Measurements from ENCODE around the gene SPSB3.

Gene SPSB3

GRCh38 chr16:1786242-1787055, 4.1 kb upstream of the SPSB3 start:
- DNase-seq (ENCODE audit: low spot score): no peak
- CTCF ChIA-PET: interaction anchor here (0.6 kb wide), 1 partner anchor 95 kb away, joined by 3 read pairs; no protein-coding TSS in a partner anchor

GRCh38 chr16:1785846-1786170, 3.4 kb upstream of the SPSB3 start:
- CTCF ChIA-PET: no interaction called here
- no peak for TF ChIP-seq CTCF (conservative IDR thresholded peaks at IDR 0.05; ENCODE audit: low read depth)
- H3K27ac ChIP-seq: peak overlapping the region; percentile 92
- POLR2A ChIA-PET (ENCODE audit: low non-redundant PET): no interaction called here
- DNase-seq (ENCODE audit: low spot score): no peak

More at GRCh38 chr16:1786242-1787055, 4.1 kb upstream of the SPSB3 start:
- POLR2A ChIA-PET (ENCODE audit: low non-redundant PET): no interaction called here
- TF ChIP-seq CTCF (conservative IDR thresholded peaks at IDR 0.05; ENCODE audit: low read depth): no peak
- H3K27ac ChIP-seq: no peak overlapping the region

GRCh38 chr16:1784977-1785845, 2.8 kb upstream of the SPSB3 start:
- peak overlapping the region; percentile 92 for H3K27ac ChIP-seq
- CTCF ChIA-PET: no interaction called here
- DNase-seq (ENCODE audit: low spot score): no peak
- no peak for TF ChIP-seq CTCF (conservative IDR thresholded peaks at IDR 0.05; ENCODE audit: low read depth)
- POLR2A ChIA-PET (ENCODE audit: low non-redundant PET): interaction anchor here (0.6 to 1.1 kb wide), 2 partner anchors 11 to 14 kb away, joined by 4 to 5 read pairs; no protein-coding TSS in a partner anchor

GRCh38 chr16:1781758-1782407, 488 bp downstream of the SPSB3 start:
- peak overlapping the region; percentile 92 for H3K27ac ChIP-seq
- no peak for TF ChIP-seq CTCF (conservative IDR thresholded peaks at IDR 0.05; ENCODE audit: low read depth)
- CTCF ChIA-PET: interaction anchor here (0.6 to 1.4 kb wide), 2 partner anchors 18 to 42 kb away, joined by 4 read pairs; no protein-coding TSS in a partner anchor
- DNase-seq (ENCODE audit: low spot score): peak; percentile 39
- POLR2A ChIA-PET (ENCODE audit: low non-redundant PET): interaction anchor here (0.7 to 2.3 kb wide), 3 partner anchors 12 to 45 kb away, joined by 3 to 7 read pairs (median 6); partner anchors contain the start of genes FAHD1 and HAGH

GRCh38 chr16:1781254-1781653, 1.1 kb downstream of the SPSB3 start:
- ChIA-PET POLR2A (ENCODE audit: low non-redundant PET) (interaction anchor here (2.3 kb wide), 1 partner anchor 11 kb away, joined by 6 read pairs; no protein-coding TSS in a partner anchor), CTCF (interaction anchor here (1.4 kb wide), 1 partner anchor 43 kb away, joined by 4 read pairs; no protein-coding TSS in a partner anchor)
- no peak for TF ChIP-seq CTCF (conservative IDR thresholded peaks at IDR 0.05; ENCODE audit: low read depth)
- DNase-seq (ENCODE audit: low spot score): no peak
- H3K27ac ChIP-seq: peak overlapping the region; percentile 92

- ChIA-PET CTCF (interaction anchor here (1.4 kb wide), 1 partner anchor 43 kb away, joined by 4 read pairs; no protein-coding TSS in a partner anchor), POLR2A (ENCODE audit: low non-redundant PET) (no interaction called here)
- H3K27ac ChIP-seq: peak overlapping the region; percentile 92
- TF ChIP-seq CTCF (conservative IDR thresholded peaks at IDR 0.05; ENCODE audit: low read depth): no peak
- DNase-seq (ENCODE audit: low spot score): no peak
These were observed 1.7 kb downstream of the SPSB3 start for GRCh38 chr16:1780677-1781072.
